HG02763 (cell line): ENCODE measurements around the gene STIM1.

ENCODE experiments used
- ATAC-seq: cut with Tn5 transposase; IDR thresholded peaks from one replicate; pipeline ENCODE4 v1.9.1; 2021; ENCODE audit warnings: mild to moderate bottlenecking, moderate library complexity; ENCODE audit not compliant: unreplicated experiment

Gene STIM1

DNA sequence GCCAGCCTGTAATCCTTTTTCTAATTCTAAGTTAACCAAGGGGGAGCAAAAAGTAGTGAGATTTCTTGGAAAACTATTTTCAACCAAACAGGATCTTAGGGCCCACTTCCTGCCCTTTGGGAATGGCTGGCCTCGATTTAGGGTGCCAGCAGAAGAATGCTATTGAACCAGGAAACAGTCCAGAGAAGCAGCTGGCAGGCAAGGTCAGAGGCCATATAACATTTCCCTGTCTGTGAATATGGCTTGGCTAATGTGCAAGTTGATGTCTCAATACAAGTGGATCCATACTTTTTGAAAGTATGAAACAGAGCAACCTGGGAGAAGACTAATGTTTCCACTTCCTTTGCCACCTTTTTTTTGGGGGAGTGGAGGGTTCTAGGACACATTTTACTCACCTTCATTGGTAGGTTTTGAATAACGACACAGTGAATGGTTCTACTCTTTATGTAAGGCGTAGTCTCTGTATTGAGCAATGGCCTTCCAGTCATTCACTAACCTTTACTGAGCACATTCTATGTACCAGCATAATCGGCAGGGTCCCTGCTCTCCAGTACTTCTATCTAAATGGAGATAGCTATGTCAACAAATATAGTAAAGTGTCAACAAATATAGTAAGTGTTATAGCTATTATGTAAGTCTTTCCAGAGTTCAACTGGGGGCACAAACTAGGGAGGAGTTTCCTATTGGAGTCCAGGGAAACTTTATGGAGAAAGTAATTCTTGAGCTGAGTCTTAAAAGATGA lies 204.9 kb downstream of the STIM1 start:
- ATAC-seq, result no peak

DNA sequence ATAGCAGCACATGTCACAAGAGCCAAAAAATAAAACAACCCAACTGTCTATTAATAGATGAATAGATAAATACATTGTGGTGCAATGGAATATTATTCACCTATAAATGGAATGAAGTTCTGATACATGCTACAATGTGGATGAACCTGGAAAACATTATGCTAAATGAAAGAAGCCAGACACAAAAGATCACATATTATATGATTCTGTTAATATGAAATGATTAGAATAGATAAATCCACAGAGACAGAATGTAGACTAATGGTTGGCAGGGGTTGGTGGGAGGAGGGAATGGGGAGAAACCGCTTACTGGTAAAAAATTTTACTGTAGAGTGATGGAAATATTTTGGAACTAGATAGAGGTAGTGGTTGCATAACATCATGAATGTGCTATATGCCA lies 206.2 kb downstream of the STIM1 start:
- no peak for ATAC-seq

DNA sequence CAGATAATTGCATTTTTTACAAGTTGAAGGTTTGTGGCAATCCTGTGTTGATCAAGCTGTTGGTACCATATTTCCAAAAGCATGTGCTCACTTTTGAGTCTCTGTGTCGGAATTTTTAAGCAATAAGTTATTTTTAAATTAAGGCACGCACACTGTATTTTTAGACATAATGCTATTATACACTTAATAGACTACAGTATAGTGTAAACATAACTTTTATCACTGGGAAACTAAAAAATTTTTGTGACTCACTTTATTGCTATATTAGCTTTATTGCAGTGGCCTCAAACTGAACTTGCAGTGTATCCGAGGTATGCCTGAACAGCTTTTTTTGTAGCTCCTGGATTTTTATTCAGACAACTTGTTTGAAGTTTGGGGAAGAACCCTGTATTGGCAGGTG lies 207.9 kb downstream of the STIM1 start:
- no peak for ATAC-seq

DNA sequence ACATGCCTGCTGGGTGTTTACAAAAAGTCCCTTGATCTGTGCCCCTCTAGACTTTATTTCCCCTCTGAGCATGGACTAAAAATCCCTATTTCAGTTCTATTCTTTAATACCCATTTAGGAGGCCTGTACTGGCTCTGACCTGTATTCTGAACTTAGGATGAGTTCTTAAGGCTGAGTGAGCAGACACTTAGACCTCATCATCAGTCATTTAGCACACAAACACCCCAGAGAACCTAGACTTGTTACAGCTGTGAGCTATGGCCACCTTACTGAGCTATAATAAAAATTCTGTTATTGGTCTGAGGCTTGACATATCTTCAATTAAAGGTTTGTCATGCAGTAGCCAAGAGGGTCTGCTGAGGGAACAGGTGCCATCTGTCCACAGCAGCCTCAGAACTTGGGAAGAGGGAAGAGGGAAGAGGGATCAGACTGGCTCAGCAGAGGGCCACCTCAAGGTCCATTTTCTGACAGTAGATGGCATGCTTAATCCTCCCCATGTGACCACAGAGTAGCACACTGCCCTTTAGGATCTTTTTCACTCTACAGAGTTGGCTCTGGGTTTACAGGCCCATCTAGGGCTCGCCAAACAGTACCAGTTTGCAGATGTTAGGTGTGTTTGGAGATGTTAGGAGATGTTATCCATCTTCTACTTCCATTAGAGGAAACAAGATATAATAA lies 209.0 kb downstream of the STIM1 start:
- ATAC-seq, result no peak

DNA sequence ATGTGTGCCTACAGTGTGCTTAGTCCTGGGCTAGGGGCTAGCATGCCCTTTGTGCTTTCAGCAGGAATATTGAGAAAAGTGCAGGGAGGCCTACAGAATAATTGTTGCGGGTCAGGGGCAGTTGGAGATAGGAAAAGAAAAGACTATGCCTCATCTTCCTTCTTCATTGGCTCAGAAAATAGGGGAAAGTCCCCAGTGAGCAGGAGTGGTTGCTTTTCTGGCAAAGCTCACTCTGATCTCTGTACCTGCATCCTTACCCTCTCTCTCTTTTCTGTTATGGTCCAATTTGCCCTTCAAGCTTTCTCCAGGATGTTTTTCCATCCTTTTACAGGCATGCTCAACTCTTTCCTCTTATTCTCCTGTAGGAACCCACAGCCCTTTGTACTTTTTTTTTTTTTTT lies 209.6 kb downstream of the STIM1 start:
- no peak for ATAC-seq

DNA sequence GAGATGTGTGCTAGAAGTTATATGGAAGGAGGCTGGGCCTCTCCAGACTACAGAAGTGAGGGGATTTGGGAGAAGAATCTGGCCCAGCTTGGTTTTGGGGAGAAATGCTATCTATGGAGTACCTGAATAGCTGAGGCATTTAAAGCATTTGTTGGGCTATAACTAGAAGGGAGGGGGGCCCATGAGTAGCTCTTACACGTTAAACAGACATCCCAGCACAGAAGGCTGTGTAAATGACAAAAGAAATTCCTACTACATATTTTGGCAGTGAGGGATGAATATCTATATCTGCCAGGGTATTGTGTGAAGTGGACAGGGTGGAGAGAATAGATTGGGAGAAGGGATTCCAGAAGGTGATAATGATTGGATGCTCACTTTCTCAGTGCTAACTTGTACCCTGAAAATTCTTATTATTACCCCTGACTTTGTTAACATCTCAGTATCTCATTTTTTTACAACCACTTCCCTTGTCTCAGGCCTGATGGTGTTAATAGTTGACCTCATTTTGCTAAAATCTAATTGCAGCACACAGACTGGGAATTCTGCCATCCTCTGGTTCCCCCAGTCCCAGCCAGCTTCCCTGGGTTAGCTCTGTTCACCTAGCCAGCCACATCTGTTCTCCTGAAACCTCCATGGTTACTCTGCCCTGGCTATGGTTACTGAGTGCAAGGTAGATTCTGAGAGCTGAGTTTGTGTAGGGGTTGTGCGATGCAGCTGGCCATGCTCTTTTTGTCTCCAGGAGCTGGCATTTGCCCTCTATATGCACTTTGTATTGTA lies 210.3 kb downstream of the STIM1 start:
- no peak for ATAC-seq

DNA sequence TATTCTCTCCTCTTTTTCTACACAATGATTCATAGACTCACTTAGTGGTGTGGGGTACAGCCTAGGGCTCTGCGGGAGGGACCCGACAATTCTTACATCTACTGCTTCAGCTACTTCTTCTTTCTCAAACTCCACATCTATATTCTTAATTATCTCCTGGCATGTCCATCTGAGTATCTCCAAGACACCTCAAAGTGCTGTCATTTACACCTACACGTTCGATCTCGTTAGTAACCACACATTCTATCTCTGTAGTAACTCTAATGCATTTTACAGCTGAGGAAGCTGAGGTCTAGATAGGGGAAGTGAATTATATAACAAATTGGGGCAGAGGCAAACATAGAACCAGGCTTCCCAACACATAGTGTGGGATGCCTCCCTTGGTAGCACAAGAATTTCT lies 211.4 kb downstream of the STIM1 start:
- no peak for ATAC-seq

DNA sequence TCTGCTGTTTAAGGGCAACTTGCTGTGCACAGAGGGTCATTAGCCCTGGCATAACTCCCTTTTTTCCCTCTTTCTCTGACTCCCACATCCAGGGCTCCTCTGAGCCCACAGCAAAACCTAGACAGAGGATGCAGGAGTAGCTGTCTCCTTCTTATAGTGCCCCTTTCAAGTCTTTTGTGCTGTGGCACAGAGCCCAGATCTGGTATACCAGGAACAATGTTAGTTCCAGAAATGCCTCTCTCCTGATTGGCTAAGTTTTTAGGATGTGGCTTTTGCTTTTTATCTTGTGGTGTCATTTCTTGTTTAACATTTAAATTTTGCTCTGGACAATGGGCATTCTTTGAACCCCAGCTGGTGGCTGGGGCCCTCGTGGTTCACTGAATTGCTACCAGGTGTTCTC lies 213.5 kb downstream of the STIM1 start:
- ATAC-seq, result no peak

DNA sequence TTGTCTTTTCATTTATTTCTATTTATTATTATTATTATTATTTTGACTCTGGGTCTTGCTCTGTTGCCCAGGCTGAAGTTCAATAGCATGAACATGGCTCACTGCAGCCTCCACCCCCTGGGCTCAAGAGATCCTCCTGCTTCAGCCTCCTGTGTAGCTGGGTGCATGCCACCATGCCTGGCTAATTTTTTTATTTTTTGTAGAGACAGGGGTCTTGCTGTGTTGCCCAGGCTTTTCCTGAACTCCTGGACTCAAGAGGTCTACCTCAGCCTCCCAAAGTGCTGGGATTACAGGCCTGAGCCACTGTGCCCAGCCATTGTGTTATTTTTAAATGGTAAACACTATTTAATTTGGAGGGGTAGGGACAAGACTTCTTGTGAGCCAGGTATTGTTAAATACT lies 215.9 kb downstream of the STIM1 start:
- no peak for ATAC-seq

DNA sequence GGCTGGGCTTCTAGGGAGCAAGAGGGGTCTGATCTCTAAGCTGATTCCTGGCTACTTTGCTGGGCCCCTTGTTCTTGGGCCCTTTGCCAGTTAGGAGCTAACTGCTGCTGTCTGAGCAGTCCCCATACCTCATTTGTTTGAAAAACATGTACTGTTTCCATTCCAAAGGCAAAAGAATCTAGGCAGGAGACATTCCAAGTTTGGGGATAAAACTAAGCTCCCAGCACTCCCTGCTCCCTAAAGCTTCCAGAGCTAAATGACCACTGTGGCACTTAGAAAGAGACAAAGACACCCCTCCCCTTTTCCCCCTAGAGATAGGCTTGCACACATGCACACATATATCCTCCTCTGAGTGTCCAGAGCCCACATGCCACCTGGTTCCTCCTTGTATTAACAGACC lies 216.4 kb downstream of the STIM1 start:
- no peak for ATAC-seq

DNA sequence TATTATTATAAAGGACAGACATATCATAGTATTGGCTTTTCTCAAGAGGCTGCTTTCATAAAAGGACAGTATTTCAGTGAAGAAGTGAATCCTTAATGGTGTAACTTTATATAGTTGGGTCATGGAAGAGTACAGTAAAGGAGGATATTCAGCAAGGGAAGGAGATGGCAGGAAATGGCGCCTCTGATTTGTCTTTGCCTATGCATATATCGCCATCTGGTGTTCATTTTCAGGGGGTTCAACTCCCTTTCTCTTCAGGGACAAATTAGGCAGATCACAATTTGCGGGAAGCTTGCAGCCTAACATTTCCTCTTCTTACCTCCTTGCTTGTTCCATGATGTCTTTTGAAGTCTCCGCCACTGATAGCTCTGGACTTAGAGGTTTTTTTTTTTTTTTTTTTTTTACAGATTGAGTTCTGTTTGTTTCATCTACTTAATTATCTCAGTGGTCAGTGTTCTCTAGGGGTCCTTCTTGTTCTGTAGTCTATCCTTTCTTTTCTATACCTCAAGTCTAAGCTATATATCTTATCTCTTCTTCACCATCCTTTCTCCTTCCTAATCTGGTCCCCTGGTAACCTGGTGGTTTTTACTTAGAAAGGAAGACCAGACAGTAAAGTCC lies 217.3 kb downstream of the STIM1 start:
- no peak for ATAC-seq

DNA sequence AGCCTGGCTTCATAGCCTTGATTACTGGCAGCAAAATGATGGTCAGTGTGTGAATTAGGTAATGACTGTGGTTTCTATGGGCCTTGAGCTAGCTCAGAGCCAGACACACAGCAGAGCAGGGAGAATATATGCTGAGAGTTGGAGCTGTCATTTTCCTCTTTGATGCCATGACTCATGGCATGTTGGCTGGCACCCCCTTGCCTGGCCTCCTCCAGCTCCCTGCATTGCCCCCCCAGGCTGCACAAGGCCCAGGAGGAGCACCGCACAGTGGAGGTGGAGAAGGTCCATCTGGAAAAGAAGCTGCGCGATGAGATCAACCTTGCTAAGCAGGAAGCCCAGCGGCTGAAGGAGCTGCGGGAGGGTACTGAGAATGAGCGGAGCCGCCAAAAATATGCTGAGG lies 218.8 kb downstream of the STIM1 start:
- no peak for ATAC-seq

DNA sequence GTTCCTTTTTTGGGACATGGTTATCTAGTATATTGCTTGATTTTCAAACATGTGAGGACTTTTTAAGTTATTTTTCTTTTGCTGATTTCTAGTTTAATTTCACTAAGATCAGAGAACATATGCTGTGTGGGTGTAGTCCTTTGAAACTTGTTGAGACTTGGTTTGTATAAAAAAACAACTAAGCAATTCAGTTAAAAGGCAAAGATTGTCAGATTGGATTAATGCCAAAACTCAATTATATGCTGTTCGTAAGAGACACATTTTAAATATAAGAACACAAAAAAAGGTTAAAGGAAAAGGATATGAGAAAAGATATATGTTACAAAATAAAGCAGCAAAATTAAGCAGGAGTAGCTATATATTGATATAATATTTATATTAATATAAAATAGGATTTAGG lies 221.3 kb downstream of the STIM1 start:
- ATAC-seq, result no peak

DNA sequence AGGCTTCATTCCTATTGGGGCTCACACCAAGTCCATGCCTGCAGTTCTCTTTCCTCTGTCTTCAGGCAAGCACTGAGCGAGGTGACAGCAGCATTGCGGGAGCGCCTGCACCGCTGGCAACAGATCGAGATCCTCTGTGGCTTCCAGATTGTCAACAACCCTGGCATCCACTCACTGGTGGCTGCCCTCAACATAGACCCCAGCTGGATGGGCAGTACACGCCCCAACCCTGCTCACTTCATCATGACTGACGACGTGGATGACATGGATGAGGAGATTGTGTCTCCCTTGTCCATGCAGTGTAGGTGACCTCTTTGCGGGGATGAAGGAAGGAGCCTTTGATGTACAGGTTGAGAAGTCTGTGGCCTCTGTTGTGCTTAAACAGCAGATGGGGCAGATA lies 227.7 kb downstream of the STIM1 start:
- ATAC-seq, result no peak

DNA sequence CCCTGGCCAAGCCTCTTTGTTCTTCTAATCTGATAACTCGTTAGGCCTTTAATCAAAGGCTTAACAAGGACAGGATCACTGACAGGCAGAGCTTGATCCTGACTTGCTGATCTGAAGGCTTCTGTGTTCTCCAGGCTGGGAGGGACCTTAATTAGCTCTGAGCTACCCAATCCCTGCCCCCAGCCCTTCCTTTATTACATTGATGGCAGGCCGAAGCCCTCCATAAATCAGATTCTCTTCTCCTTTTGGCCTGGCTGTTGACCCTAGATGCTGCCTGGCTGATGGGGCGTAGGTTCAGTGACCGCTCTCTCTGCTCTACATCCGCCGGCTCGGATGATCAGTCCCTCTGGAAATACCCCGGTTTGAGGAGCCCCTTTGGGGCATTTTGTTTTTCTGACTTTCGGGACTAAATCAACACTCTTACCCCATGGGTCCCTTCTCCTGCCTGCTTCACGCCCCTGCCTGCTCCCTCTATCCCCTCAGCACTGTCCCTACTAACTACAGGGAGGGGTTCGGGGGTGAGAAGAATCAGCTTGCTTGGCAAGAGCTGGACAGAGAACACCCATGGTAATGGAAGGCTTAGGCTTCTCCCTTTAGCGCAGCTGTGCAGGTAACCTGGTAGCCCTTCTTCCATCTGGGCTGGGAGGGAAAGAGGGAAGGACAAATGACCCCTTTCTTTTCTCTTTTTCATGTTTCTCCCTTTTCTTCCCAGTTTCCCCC lies 229.1 kb downstream of the STIM1 start:
- ATAC-seq, result no peak

DNA sequence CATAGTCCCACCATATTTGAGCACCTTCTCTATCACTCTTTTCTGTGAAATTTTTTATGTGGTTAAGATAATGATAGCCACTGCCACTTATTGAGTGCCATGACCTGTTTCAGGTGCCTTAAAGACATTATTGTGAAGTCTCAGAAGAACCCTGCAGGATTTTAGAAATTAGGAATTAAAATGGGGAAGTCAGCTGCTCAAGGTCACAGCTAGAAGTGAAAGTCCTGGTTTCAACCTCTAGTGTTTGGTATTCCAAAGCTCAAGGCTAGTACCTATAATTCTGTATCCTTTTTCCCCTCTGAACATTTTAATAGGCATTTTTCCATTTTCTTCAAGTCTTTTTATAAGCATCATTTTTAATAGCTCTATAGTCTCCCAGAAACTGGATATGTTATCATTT lies 230.1 kb downstream of the STIM1 start:
- ATAC-seq, result no peak

DNA sequence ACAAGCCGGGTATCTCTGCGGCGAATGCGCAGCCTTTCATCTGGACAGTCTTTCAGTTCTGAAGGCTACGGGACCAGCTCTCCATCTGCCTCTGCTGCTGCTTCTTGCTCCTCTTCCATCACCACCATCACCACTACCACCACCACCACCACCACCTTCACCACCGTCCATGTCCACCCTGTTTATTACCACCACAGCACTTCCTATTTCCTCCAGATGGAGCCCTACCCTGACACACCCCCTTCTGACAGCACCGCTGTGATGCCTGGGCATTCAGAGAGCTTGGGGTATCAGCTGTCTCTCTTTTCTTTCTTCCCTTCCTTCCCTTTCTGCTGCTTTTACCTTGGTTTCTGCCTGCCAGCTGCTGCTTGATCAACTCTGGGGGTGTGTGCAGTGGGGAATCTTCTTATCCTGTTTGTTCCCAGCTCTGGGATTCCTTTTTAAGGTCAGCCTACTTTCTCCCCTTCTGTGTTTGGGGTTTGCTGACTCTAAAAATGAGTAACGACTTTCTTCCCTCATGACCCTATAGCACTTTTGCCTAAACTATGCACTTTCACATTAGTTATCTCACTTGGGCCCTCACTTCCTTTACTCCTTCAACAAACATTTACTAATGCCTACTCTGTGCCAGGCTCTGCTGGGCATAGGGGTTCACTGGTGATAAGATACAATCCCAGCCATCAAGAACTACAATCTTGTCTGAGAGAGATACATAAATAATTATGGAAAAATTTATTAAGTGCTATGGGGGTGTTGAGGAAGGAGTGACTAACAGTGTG lies 231.3 kb downstream of the STIM1 start:
- ATAC-seq, result no peak

DNA sequence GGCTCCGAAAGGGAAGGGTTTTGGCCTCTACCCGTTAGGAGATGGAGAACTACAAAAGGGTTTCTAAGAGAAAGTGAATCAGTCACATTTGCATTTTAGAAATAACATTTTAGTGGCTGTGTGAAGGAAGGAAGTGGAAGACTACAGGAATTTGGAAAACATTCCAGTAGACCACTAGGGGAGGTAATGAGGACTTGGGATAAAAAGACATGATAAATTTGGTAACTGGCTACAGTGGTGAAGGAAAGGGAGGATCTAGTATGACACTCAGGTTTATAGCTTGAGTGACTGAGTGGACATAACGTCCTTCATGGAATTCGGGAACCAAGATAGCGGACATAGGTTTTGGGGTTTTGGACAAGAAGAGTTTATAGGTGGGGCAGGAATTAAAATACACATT lies 232.1 kb downstream of the STIM1 start:
- ATAC-seq, result no peak

DNA sequence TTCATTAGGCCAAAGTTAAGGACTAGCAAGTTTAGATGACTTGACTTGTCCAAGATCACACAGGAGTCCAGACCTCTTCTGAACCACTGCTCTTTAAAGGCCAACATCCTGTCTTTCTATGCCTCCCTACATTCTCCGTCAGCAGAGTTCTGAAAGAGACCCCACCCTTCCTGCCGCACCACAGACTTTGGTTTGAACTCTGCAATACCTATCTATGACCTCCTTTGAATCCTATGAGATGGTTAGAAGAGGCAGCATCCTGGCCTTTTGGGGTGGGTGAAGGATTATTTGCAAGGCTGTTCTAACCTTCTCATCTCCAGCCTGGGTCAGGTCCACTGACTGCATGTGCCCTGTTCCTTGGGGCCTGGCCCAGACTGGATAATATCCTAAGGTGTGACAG lies 234.8 kb downstream of the STIM1 start:
- ATAC-seq, result no peak

DNA sequence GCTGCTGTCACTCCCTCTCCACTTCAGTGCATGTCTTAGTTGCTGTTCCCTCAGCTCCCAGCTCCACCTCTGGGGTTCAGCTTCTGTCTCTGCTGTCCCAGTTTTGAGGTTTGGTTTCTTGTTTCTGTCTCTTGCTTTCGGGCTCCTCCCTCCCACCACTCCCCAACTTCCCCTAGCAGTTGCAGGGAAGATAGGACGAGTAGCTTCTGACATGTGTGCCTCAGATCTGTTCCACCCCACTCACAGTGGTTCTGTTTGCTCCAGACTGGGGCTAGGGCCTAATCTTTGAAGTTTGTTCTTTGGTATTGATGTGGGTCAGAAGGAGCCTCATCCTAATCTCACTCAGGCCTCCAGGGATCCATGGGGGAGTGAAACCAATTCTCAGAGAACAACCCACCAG lies 236.6 kb downstream of the STIM1 start:
- no peak for ATAC-seq
